Upper lobe of left lung (tissue), 6 donors: ENCODE measurements around the gene MN1. TPM values are rescaled to one million over a fixed set of nuclear protein-coding genes. Genes with fewer than 3 reads are reported as not detected.
A peak's percentile ranks its signal among the peaks of the same experiment; 100 is the strongest.

Source experiments
- ATAC-seq, 2 donors: fragments of 200-7000 bp; cut with Tn5 transposase; one replicate each; pipeline ENCODE4 v1.9.1; 2022; ENCODE audit warnings: mild to moderate bottlenecking in 2 of 2, moderate library complexity in 2 of 2; ENCODE audit not compliant: low FRiP score in 2 of 2
- DNase-seq, 2 donors: peaks; one replicate each; pipeline ENCODE4 v3.0.0-alpha.2; 2019 to 2020
- H3K27ac ChIP-seq, 4 donors: fragments of 200-600 bp; sonication (generic); one replicate each; pipeline ENCODE4 v1.5.1; 2016 to 2019
- H3K27me3 ChIP-seq, 4 donors: fragments of 200-600 bp; sonication (generic); one replicate each; pipeline ENCODE4 v1.5.1; 2017 to 2019
- H3K36me3 ChIP-seq, 4 donors: fragments of 200-600 bp; sonication (generic); one replicate each; pipeline ENCODE4 v1.5.1; 2016 to 2019
- H3K4me1 ChIP-seq, 4 donors: fragments of 200-600 bp; sonication (generic); one replicate each; pipeline ENCODE4 v1.5.1; 2018 to 2019
- H3K4me3 ChIP-seq, 4 donors: fragments of 200-600 bp; sonication (generic); one replicate each; pipeline ENCODE4 v1.5.1; 2017 to 2019; ENCODE audit warnings: mild to moderate bottlenecking in 2 of 4, moderate library complexity in 1 of 4
- H3K9me3 ChIP-seq, 4 donors: fragments of 200-600 bp; sonication (generic); one replicate each; pipeline ENCODE4 v1.5.1; 2018 to 2019
- CTCF ChIP-seq, 6 experiments: fragments of 450-650 bp in 4 of 6; fragments of 200-600 bp in 2 of 6; sonication (generic) in 2 of 6; IDR thresholded peaks; one replicate each; pipeline ENCODE4 v1.5.1; 2016 to 2019; ENCODE audit warnings: antibody characterized with exemption in 6 of 6
- EP300 ChIP-seq, 4 donors: sonication (generic); formaldehyde crosslinking; IDR thresholded peaks; one replicate each; pipeline ENCODE4 v1.5.1; 2017; ENCODE audit warnings: antibody characterized with exemption in 4 of 4, control low read depth in 2 of 4
- POLR2A ChIP-seq, 4 donors: fragments of 450-650 bp; IDR thresholded peaks; one replicate each; pipeline ENCODE4 v1.5.1; 2016 to 2017; ENCODE audit warnings: antibody characterized with exemption in 4 of 4, mild to moderate bottlenecking in 2 of 4
- POLR2AphosphoS5 ChIP-seq, 2 donors: sonication (generic); formaldehyde crosslinking; IDR thresholded peaks; one replicate each; pipeline ENCODE4 v1.5.1; 2017; ENCODE audit warnings: antibody characterized with exemption in 2 of 2
- WGBS, 2 donors: methylation state at CpG; one replicate each; pipeline ENCODE4 v1.1.5; 2017 to 2018; 5-methylcytosine and 5-hydroxymethylcytosine counted together
- total RNA-seq, 6 donors: library from RNA; depleted of rRNA in 4 of 6; stranded (reverse); fragments of >200 nt in 4 of 6; gene quantifications; one replicate each; pipeline versions ENCODE4 v1.1.0 to v1.2.1, GENCODE V29; 2016 to 2021
- donor health status: DM: no; HTN: no; CAD: no; lungs with moderate emphysema.
- donor health status: DM: no; HTN: yes; CAD: no; lungs with severe emphysema.

The MN1 gene
- total RNA-seq, 6 donors from 2014 or later: 1.0 to 17.8 (median 3.5) TPM

- Histone ChIP-seq H3K27me3 (no peaks in the 10 kb centered on the region), H3K27ac (peak overlapping the region; percentile 72 to 86 (median 84)), H3K4me3 (no peak overlapping the region), H3K36me3 (no peaks in the 10 kb centered on the region), H3K4me1 (peaks cover 6 to 24% (median 14%) of the 10 kb centered on the region in 4 donors), H3K9me3 (no peaks in the 10 kb centered on the region)
- WGBS, 2 donors: 71 to 88% methylated on average over 4 of the region's 4 CpGs
- DNase-seq (no peak), ATAC-seq (no peak)
- TF ChIP-seq EP300 (IDR thresholded peaks at IDR 0.05) (no peak), POLR2A (IDR thresholded peaks at IDR 0.05) (no peak), POLR2AphosphoS5 (IDR thresholded peaks at IDR 0.05) (no peak), CTCF (IDR thresholded peaks at IDR 0.05) (no peak)
Observed at GRCh38 chr22:27727673-27728451, 73.7 kb downstream of the MN1 start.

GRCh38 chr22:27726686-27727449, 74.7 kb downstream of the MN1 start:
- no peaks in the 10 kb centered on the region for H3K27me3 ChIP-seq
- peak overlapping the region; percentile 72 to 86 (median 84) for H3K27ac ChIP-seq
- DNase-seq (peak in 1 of 2 donors; percentile 77), ATAC-seq (peak; percentile 83 to 94)
- no peak overlapping the region for H3K4me3 ChIP-seq
- 19 to 22% methylated on average over 11 to 13 of the region's 13 CpGs for WGBS, 2 donors
- no peaks in the 10 kb centered on the region for H3K36me3 ChIP-seq
- TF ChIP-seq CTCF (IDR thresholded peaks at IDR 0.05): no peak
- TF ChIP-seq EP300 (IDR thresholded peaks at IDR 0.05): peak in 2 of 4 donors; percentile 67 to 77
- TF ChIP-seq POLR2AphosphoS5 (IDR thresholded peaks at IDR 0.05): peak; percentile 29 to 31
- no peaks in the 10 kb centered on the region for H3K9me3 ChIP-seq
- peaks cover 6 to 24% (median 14%) of the 10 kb centered on the region in 4 donors for H3K4me1 ChIP-seq

GRCh38 chr22:27726331-27726685, 75.2 kb downstream of the MN1 start:
- ATAC-seq (peak in 1 of 2 donors; percentile 30), DNase-seq (no peak)
- no peak overlapping the region for H3K4me3 ChIP-seq
- peak overlapping the region; percentile 72 to 86 (median 84) for H3K27ac ChIP-seq
- H3K27me3 ChIP-seq: no peaks in the 10 kb centered on the region
- WGBS, 2 donors: 39 to 57% methylated on average over 5 of the region's 5 CpGs
- no peaks in the 10 kb centered on the region for H3K9me3 ChIP-seq
- TF ChIP-seq POLR2A (IDR thresholded peaks at IDR 0.05): peak in 1 of 4 donors; percentile 12
- TF ChIP-seq CTCF (IDR thresholded peaks at IDR 0.05): no peak
- no peak for TF ChIP-seq EP300 (IDR thresholded peaks at IDR 0.05)
- TF ChIP-seq POLR2AphosphoS5 (IDR thresholded peaks at IDR 0.05): peak in 1 of 2 donors; percentile 39
- no peaks in the 10 kb centered on the region for H3K36me3 ChIP-seq
- peaks cover 6 to 24% (median 14%) of the 10 kb centered on the region in 4 donors for H3K4me1 ChIP-seq

GRCh38 chr22:27725661-27726060, 75.9 kb downstream of the MN1 start:
- DNase-seq (no peak), ATAC-seq (no peak)
- TF ChIP-seq EP300 (IDR thresholded peaks at IDR 0.05) (no peak), POLR2A (IDR thresholded peaks at IDR 0.05) (no peak), CTCF (IDR thresholded peaks at IDR 0.05) (no peak), POLR2AphosphoS5 (IDR thresholded peaks at IDR 0.05) (no peak)
- H3K4me3 ChIP-seq: no peak overlapping the region
- H3K27ac ChIP-seq: peak overlapping the region; percentile 72 to 86 (median 84)
- no peaks in the 10 kb centered on the region for H3K27me3 ChIP-seq
- 79 to 84% methylated on average over 5 of the region's 5 CpGs for WGBS, 2 donors
- H3K36me3 ChIP-seq: no peaks in the 10 kb centered on the region
- H3K4me1 ChIP-seq: peaks cover 6 to 24% (median 14%) of the 10 kb centered on the region in 4 donors
- H3K9me3 ChIP-seq: no peaks in the 10 kb centered on the region
